Measurements from ENCODE around the gene CHST14.
A peak's percentile ranks its signal among the peaks of the same experiment; 100 is the strongest.

Gene CHST14

GRCh38 chr15:40487816-40488682 is 17.3 kb downstream of the CHST14 start:
- no peak for DNase-seq (ENCODE audit: low read depth in 1 of 2, low spot score in 1 of 2)

GRCh38 chr15:40489274-40490175 is 18.7 kb downstream of the CHST14 start:
- no peak for DNase-seq (ENCODE audit: low read depth in 1 of 2, low spot score in 1 of 2)

DNA sequence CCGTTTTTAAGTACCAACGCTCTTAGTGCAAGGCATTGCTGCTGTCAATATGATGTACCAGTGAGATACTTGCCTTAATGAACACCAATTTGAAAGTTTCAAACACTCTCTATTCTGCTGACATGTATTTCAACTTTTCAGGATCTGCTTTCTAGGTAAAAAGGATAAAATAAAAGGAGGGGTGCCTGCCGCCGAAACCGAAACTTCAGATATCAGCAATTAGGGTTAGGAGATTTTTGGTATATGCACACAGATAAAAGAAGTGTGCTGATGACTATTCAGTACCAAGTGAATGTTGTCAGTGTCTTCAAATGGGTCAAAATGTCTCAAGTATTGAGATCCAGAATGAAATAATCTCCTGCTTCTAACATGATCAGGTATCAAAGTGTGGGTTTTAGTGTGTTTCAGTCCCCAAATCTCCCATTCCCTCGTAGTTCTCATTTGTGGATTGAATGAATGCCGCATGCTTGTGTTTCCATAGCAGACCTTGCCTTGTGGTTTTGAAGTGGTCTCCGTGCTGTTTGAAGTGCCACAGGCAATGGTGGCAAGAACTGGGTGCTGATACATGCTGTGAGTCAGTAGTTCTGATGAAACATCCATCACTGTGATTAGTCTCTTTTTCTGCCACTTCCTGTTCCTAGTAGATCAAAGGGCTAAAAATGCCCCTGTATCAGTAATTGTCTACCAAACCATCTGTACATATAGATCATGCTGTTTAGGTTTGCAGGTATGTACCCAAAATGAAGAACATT is 22.5 kb downstream of the CHST14 start:
- DNase-seq (ENCODE audit: low read depth in 1 of 2, low spot score in 1 of 2) = peak in 1 of 2 donors; percentile 68

DNA sequence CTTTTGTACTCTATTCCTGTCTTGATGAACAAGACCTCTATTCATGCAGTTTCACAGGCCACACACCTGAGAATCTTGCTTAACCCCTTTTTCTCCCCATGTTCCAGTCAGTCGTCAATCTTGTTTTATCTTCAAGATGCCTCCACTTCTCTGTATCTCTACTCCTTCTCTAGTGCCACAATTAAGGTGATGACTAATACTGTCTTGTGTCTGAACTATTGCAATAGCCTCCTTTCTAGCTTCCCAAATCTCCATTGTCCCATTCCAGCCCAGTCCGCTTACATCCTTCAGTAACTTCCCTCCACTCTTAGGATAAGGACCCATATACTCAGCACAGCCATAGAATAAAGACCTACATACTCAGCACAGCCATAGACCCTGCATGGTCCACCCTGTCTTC is 24.7 kb downstream of the CHST14 start:
- no peak for DNase-seq (ENCODE audit: low read depth in 1 of 2, low spot score in 1 of 2)

DNA sequence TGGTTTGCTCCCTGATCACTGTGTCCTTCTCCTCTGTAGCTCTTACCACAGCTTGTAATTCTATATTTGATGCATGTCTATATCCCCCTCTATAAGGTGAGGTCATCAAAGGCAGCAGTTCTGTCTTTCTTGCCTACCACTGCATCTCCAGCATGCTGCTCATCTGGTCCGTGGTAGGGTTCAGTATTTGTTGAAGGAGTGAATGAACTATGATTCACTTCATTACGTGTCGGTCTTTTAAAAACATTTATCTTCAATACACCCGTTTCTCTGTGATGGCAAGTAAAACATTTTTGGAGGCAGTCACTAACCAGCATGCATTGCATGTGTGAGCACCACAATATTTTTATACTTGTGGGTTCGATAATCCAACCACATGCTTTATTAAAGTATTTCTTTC is 27.6 kb downstream of the CHST14 start:
- no peak for DNase-seq (ENCODE audit: low read depth in 1 of 2, low spot score in 1 of 2)

DNA sequence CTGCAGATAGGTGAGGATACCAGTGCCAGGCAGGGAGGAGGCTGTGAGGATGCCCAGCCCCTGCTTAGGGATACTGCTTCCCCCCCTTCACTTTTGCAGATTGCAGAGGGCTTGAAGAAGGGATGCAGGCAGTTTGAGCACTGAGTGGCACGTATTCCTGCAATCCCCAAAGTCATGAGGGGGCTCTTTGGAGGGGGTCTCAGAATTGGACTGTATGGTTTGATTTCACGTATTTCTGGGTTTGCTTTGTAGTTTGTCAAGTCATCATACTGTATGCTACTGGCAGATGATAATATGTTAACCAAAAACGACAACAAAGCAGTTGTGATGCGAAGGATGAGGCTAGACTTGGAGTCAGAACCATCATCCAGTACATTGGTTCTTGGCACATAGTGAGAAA is 28.1 kb downstream of the CHST14 start:
- no peak for DNase-seq (ENCODE audit: low read depth in 1 of 2, low spot score in 1 of 2)

DNA sequence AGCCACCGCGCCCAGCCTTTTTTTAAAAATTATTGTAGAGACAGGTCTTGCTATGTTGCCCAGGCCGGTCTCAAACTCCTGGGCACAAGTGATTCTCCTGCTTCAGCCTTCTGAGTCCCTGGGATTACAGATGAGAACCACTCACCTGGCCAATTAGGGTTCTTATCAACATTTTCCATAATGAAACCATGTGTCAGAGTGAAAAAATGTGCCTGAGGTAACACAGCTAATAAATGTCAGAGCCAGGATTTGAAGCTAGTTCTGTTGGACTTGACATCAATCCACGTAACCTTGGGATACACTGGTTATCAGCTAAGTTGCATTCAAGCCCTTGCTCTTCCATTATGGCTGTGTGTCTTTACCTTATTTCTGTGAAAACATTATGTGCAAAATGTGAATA is 29.1 kb downstream of the CHST14 start:
- no peak for DNase-seq (ENCODE audit: low read depth in 1 of 2, low spot score in 1 of 2)

DNA sequence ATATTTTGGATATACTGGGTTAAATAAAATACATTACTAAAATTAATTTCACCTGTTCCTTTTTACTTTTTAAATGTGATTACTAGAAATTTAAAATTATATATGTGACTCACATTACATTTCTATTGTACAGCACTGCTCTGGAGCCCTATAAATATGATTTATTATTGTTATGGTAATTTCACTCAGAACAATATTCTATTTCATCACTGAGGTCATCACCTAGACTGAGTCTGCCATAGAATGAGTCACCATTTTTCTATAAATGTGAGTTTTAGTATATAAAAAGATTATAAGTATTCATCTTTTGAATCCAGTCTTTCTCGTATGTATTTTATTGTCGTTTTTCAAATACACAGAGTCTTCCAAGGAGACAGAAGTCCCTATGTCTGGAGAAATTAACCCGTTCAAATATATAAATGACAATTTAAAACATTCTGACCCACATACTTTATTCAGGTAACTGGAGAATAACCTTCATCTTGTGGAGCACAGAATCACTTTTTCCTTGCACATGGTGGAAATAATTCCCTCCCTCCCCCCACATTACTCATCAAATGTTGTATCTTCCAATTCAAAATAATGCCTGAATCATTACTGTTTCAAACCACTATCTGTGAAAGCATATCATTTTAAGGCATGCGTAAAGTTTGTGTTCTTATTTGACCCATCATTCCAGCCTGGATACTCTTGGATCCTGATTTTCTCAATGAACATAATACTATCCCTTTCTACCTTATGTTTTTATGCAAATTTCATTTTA is 30.0 kb downstream of the CHST14 start:
- no peak for DNase-seq (ENCODE audit: low read depth in 1 of 2, low spot score in 1 of 2)

- no peak for DNase-seq (ENCODE audit: low read depth in 1 of 2, low spot score in 1 of 2)
Measured at GRCh38 chr15:40501487-40501886, 30.7 kb downstream of the CHST14 start.

- DNase-seq (ENCODE audit: low read depth in 1 of 2, low spot score in 1 of 2) = peak in 1 of 2 donors; percentile 49
Measured at GRCh38 chr15:40506964-40507571, 36.3 kb downstream of the CHST14 start.

- DNase-seq (ENCODE audit: low read depth in 1 of 2, low spot score in 1 of 2) = no peak
Measured at GRCh38 chr15:40508216-40508615, 37.4 kb downstream of the CHST14 start.

DNA sequence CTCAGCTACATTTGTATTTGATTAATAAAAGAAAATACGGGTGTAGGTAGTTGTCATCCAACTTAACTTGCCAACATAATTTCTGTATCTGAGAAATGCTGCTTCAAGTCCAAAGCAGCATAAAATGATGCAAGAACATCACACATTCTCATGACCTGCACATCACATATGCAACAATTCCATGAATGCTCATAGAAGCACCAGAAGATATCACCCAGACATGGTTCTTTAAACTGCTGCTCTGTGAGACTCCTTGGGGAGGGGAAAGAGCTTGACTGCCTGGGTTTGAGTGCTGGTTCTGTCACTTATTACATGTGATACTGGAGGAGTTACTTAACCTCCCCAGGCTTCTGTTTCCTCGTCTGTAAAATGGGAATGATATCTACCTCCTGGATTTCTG is 39.4 kb downstream of the CHST14 start:
- DNase-seq (ENCODE audit: low read depth in 1 of 2, low spot score in 1 of 2) = no peak

DNA sequence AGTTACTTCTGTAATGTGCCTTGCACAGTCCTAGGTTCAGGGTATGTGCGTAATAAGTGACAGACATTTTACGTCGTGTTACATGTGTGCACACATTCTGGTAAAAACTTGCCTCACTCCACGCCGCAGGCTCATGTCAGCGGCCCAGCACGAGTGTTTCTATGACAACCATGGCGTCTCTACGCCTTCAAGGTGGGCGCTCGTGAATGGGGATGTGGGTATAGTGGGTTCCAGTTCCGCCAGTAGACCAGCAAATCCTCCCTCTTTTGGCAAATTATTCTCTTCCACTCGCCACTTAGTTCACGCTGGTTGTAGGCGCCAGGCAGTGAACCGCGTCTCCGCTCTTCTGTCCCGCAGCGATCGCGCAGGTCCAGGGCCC is 40.3 kb downstream of the CHST14 start:
- DNase-seq (ENCODE audit: low read depth in 1 of 2, low spot score in 1 of 2) = no peak

GRCh38 chr15:40511472-40512133 is 40.8 kb downstream of the CHST14 start:
- DNase-seq (ENCODE audit: low read depth in 1 of 2, low spot score in 1 of 2) = no peak

- no peak for DNase-seq (ENCODE audit: low read depth in 1 of 2, low spot score in 1 of 2)
Measured at GRCh38 chr15:40512440-40512839, 41.7 kb downstream of the CHST14 start.

DNA sequence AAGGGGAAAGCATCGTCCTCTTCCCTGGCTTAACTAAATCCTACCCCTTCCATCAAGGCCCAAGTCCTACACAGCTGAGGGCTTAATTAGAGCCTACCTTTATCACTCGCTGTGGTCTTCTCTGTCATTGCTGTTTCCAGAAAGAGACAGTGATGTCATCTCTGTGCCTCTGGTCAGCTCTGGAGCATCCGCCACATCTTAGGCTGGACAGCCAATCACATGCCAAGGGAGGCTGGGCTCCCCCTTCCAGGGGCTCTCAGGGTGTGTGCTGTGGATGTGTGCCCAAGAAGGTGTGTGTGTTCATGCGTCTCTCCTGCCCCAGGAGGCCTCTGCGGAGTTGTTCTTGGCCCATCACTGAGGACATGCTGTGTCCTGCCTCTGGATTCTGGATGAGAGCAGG is 42.8 kb downstream of the CHST14 start:
- DNase-seq (ENCODE audit: low read depth in 1 of 2, low spot score in 1 of 2) = no peak

DNA sequence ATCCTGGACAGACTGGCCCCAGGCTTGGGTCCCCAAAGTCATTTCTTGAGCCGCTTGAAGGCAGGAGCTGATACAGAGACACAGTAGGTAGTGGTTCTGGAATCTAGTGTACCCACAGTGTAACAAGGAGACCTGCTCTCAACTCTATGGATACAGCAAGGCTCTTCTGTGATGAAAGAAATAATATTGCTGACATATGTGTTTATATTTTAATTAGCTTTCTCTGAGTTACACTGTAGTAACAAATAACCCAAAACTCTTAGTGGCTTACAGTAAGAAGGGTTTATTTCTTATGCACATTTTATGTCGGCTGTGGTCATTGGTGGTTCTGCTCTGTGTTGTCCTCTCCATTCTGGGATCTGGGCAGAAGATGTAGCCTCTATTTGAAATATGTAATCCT is 45.5 kb downstream of the CHST14 start:
- DNase-seq (ENCODE audit: low read depth in 1 of 2, low spot score in 1 of 2) = no peak

Measured in activated CD4-positive, alpha-beta T cell treated with anti-CD3 and anti-CD28 coated beads, Interleukin-2, amount 50 U/mL, for 24 hours (primary cell).